Heart left ventricle (tissue), 16 donors: ENCODE results near the gene PLSCR1. TPM values are rescaled to one million over a fixed set of nuclear protein-coding genes. Genes with fewer than 3 reads are reported as not detected.

Experiments
- ATAC-seq, 4 donors: fragments of 200-7000 bp; cut with Tn5 transposase; one replicate each; pipeline ENCODE4 v1.9.1; 2020 to 2022; ENCODE audit warnings: moderate library complexity in 4 of 4, mild to moderate bottlenecking in 3 of 4, moderate number of reproducible peaks in 1 of 4
- DNase-seq, 5 donors: peaks; one replicate each; pipeline ENCODE4 v3.0.0-alpha.2; 2020
- H3K27ac ChIP-seq, 12 donors: fragments of 200-600 bp; sonication (generic) in 4 of 12; one replicate each; pipeline versions ENCODE4 v1.5.0 to v1.8.0; 2016 to 2022; ENCODE audit warnings: mild to moderate bottlenecking in 2 of 12
- H3K27me3 ChIP-seq, 9 donors: fragments of 200-600 bp; sonication (generic) in 2 of 9; one replicate each; pipeline versions ENCODE4 v1.5.1 to v1.8.0; 2016 to 2022; ENCODE audit warnings: mild to moderate bottlenecking in 3 of 9
- H3K36me3 ChIP-seq, 9 donors: fragments of 200-600 bp; sonication (generic) in 2 of 9; one replicate each; pipeline versions ENCODE4 v1.5.0 to v1.8.0; 2018 to 2022; ENCODE audit warnings: mild to moderate bottlenecking in 2 of 9
- H3K4me1 ChIP-seq, 12 donors: fragments of 200-600 bp; sonication (generic) in 4 of 12; one replicate each; pipeline versions ENCODE4 v1.5.0 to v1.8.0; 2016 to 2022; ENCODE audit warnings: mild to moderate bottlenecking in 3 of 12
- H3K4me3 ChIP-seq, 12 donors: fragments of 200-600 bp; sonication (generic) in 4 of 12; one replicate each; pipeline versions ENCODE4 v1.5.0 to v1.8.0; 2017 to 2022; ENCODE audit warnings: mild to moderate bottlenecking in 9 of 12, moderate library complexity in 4 of 12
- H3K9me3 ChIP-seq, 12 donors: fragments of 200-600 bp; sonication (generic) in 4 of 12; one replicate each; pipeline versions ENCODE4 v1.5.0 to v1.8.0; 2016 to 2022; ENCODE audit warnings: mild to moderate bottlenecking in 1 of 12
- POLR2A ChIP-seq, 2 donors: fragments of 450-650 bp; IDR thresholded peaks; one replicate each; pipeline ENCODE4 v1.6.1; 2017; ENCODE audit warnings: antibody characterized with exemption in 2 of 2, mild to moderate bottlenecking in 2 of 2, moderate library complexity in 2 of 2
- whole genome bisulfite sequencing, 4 donors: extraction: QIAGEN DNeasy Blood & Tissue Kit in 2 of 4; methylation state at CpG; one replicate each; pipeline versions ENCODE4 v1.1.5 to v1.1.7; 2013 to 2018; 5-methylcytosine and 5-hydroxymethylcytosine counted together
- intact Hi-C, 10 donors: fragments of 100-400 bp; cut with DNase I; formaldehyde crosslinking; loops; one replicate each; pipeline versions ENCODE4 v1.11.1 to v1.14.2; 2022
- long read RNA-seq, 3 donors: library from polyadenylated mRNA; unstranded; transcript quantifications; one replicate each; pipeline ENCODE4 v2.0.0, GENCODE V29; 2020 to 2021
- polyA plus RNA-seq, 2 donors: library from polyadenylated mRNA; stranded (reverse); fragments of 200-250 nt; gene quantifications; one replicate each; pipeline ENCODE4 v1.2.3, GENCODE V29; 2013
- total RNA-seq, 9 donors: library from RNA; depleted of rRNA in 2 of 9; stranded (reverse); fragments of >200 nt in 2 of 9; fragmentation: NEBNext Ultra II Directional in 3 of 9; extraction: Animal tissue kit (Norgen Biotek cat#: 25700) in 3 of 9; gene quantifications; one replicate each; pipeline versions ENCODE4 v1.1.0 to v1.2.4, GENCODE V29; 2016 to 2023
- TF ChIP-seq, protein P1 (sequence below), 12 donors: fragments of 200-600 bp; sonication (generic) in 4 of 12; IDR thresholded peaks; one replicate each; pipeline versions ENCODE4 v1.5.0 to v1.8.0; 2018 to 2022; ENCODE audit warnings: antibody characterized with exemption in 12 of 12, mild to moderate bottlenecking in 5 of 12
- donor health status: ischemic (EF 13 %, LVEDD 7.1; RV severe dilation, severe dysfunction).
- donor health status: healthy with polysubstance abuse.
- donor health status: DM: no; HTN: yes; CAD: no.
- donor health status: DM: no; HTN: no; CAD: no.
- donor health status: ischemic (EF 25% LVEDD 6.9; RV normal size, moderate dysfunction).
- donor health status: ischemic (EF 25% LVEDD 5.7; RV mildly dilated, moderate dysfunction).
- donor health status: healthy.
- donor health status: DM: yes; HTN: yes; CAD: no.
- donor health status: ischemic (EF 35%, LVEDD 5.7; RV mildly dilated, moderate dysfunction).
- donor health status: nonischemic (EF 11% LVEDD 7.7; RV severe dilation, severe dysfunction).
- donor health status: DM: yes; HTN: yes; CAD: no.
- donor health status: PGD.
- donor health status: ischemic (EF 29% LVEDD 5.4; RV normal size, mild dysfunction).
- donor health status: nonischemic (EF 23%, LVEDD 6.1; RV moderate dilation, normal function).

Gene PLSCR1
- total RNA-seq = 100 to 1,000 TPM in 1 of 9 donors, 10 to 100 TPM in 8; 17.4 to 113 (median 35.7) TPM
- polyA plus RNA-seq = 10 to 100 TPM in 1 of 2 donors, 1 to 10 TPM in 1; 6.9 to 23.0 TPM
- long read RNA-seq, donor 1, transcript PLSCR1-201 (9 exons, 2,233 nt) = major isoform, 6 of 9 reads
- long read RNA-seq, donor 1, partial matches to known transcripts = 1 of 9 reads
- long read RNA-seq, donor 1, other reads (novel, unspliced or antisense) = 1 of 9 reads
- long read RNA-seq, donor 2, transcript PLSCR1-202 (8 exons, 996 nt) = minor isoform, 7 of 99 reads
- long read RNA-seq, donor 2, transcript PLSCR1-201 (9 exons, 2,233 nt) = major isoform, 71 of 99 reads
- long read RNA-seq, donor 2, partial matches to known transcripts = 10 of 99 reads
- long read RNA-seq, donor 2, other reads (novel, unspliced or antisense) = 8 of 99 reads
- long read RNA-seq, donor 3, transcript PLSCR1-201 (9 exons, 2,233 nt) = major isoform, 7 of 7 reads
- long read RNA-seq, donor 3, partial matches to known transcripts = 0 of 7 reads
- long read RNA-seq, donor 3, other reads (novel, unspliced or antisense) = 0 of 7 reads

- H3K27ac ChIP-seq = peak within 1 kb of the TSS; percentile 87 to 99 (median 97)
- peak in 1 of 2 donors; percentile 74 for TF ChIP-seq POLR2A (IDR thresholded peaks at IDR 0.05)
- TF ChIP-seq, protein P1, sequence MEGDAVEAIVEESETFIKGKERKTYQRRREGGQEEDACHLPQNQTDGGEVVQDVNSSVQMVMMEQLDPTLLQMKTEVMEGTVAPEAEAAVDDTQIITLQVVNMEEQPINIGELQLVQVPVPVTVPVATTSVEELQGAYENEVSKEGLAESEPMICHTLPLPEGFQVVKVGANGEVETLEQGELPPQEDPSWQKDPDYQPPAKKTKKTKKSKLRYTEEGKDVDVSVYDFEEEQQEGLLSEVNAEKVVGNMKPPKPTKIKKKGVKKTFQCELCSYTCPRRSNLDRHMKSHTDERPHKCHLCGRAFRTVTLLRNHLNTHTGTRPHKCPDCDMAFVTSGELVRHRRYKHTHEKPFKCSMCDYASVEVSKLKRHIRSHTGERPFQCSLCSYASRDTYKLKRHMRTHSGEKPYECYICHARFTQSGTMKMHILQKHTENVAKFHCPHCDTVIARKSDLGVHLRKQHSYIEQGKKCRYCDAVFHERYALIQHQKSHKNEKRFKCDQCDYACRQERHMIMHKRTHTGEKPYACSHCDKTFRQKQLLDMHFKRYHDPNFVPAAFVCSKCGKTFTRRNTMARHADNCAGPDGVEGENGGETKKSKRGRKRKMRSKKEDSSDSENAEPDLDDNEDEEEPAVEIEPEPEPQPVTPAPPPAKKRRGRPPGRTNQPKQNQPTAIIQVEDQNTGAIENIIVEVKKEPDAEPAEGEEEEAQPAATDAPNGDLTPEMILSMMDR (IDR thresholded peaks at IDR 0.05) = peak in 1 of 12 donors; percentile 17
- ATAC-seq (peak; percentile 93 to 97 (median 96)), DNase-seq (peak; percentile 92 to 97 (median 94))
- intact Hi-C loops = loop anchor here in 6 of 10 donors (2.0 to 5.0 kb wide), 3 partner anchors 37 to 75 kb away; partner anchors contain the start of gene PLSCR2 (in 1 of the 6)
- peaks cover 0 to 3% (median 0%) of the 10 kb centered on the region in 9 donors for H3K27me3 ChIP-seq
- 1 to 3% (median 1%) methylated on average over 40 to 51 of the region's 51 CpGs for WGBS, 4 donors
- peak within 1 kb of the TSS; percentile 38 to 92 (median 77) for H3K4me3 ChIP-seq
- H3K36me3 ChIP-seq = peaks cover 0 to 7% (median 0%) of the 10 kb centered on the region in 9 donors
- H3K9me3 ChIP-seq = no peaks in the 10 kb centered on the region
- H3K4me1 ChIP-seq = peaks cover 0 to 47% (median 15%) of the 10 kb centered on the region in 12 donors
These were observed at the start of gene PLSCR1 for GRCh38 chr3:146544002-146544928. Gene PLSCR1, minus strand, starts transcription at chr3:146544607. Its CDS starts 8,055 bp downstream, at chr3:146536552.

- WGBS, 4 donors = 65 to 69% (median 67%) methylated on average over 3 of the region's 3 CpGs
- ATAC-seq (no peak), DNase-seq (no peak)
- H3K9me3 ChIP-seq = no peaks in the 10 kb centered on the region
- no peak overlapping the region for H3K27ac ChIP-seq
- H3K27me3 ChIP-seq = no peaks in the 10 kb centered on the region
- H3K4me1 ChIP-seq = no peaks in the 10 kb centered on the region
- H3K4me3 ChIP-seq = no peak overlapping the region
- TF ChIP-seq, protein P1 (IDR thresholded peaks at IDR 0.05) = no peak
- TF ChIP-seq POLR2A (IDR thresholded peaks at IDR 0.05) = no peak
- intact Hi-C loops = loop anchor here in 1 of 10 donors (10.0 kb wide), 1 partner anchor 51 kb away; no protein-coding TSS in a partner anchor
- no peaks in the 10 kb centered on the region for H3K36me3 ChIP-seq
These were observed 49.4 kb upstream of the PLSCR1 start for GRCh38 chr3:146593776-146594175.

DNA sequence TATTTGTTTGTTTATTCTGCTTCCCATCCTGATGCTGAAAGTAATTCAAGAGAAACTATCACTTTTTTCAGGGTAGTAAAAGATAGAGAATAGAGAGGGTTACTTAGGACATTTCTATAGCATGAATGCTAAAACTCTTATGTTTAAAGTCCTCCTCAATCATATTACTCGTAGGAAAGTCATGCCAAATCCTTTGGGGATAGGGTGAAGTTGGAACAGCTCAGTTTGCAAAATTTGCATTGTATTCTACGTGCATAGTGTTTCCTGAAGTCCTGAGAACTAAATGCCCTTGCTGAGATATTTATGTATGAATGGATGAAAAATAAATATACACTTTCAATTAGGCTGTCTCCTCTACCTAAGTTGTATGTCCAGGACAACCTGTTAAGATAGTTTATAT lies 46.1 kb upstream of the PLSCR1 start:
- no peak overlapping the region for H3K4me3 ChIP-seq
- no peaks in the 10 kb centered on the region for H3K9me3 ChIP-seq
- DNase-seq (no peak), ATAC-seq (no peak)
- H3K36me3 ChIP-seq = no peaks in the 10 kb centered on the region
- no peaks in the 10 kb centered on the region for H3K27me3 ChIP-seq
- 53 to 54% (median 54%) methylated on average over 2 of the region's 2 CpGs for WGBS, 4 donors
- no peak overlapping the region for H3K27ac ChIP-seq
- intact Hi-C loops = loop anchor here in 1 of 10 donors (10.0 kb wide), 1 partner anchor 54 kb away; no protein-coding TSS in a partner anchor
- TF ChIP-seq, protein P1 (IDR thresholded peaks at IDR 0.05) = no peak
- TF ChIP-seq POLR2A (IDR thresholded peaks at IDR 0.05) = no peak
- no peaks in the 10 kb centered on the region for H3K4me1 ChIP-seq
